Endothelial cell of umbilical vein (primary cell): ENCODE results near the gene GRIA4. TPM values are rescaled to one million over a fixed set of nuclear protein-coding genes. Genes with fewer than 3 reads are reported as not detected.

Experiments used
- BruUV-seq: library from RNA; stranded (reverse); fragments of 400-500 nt; replicated peaks from 2 replicates; lab custom pipeline; 2021; lab: Mats Ljungman, UMichigan
- CTCF ChIA-PET: fragments of 300-600, 350-600 bp; sonication (Branson Sonifier 250); formaldehyde crosslinking; loops from one replicate; lab custom pipeline; 2021; ENCODE audit warnings: antibody characterized with exemption, inconsistent platforms; lab: Charles Lee
- POLR2A ChIA-PET: fragments of 300-600, 350-600 bp; sonication (Branson Sonifier 250); formaldehyde crosslinking; loops from one replicate; lab custom pipeline; 2021; ENCODE audit warnings: antibody characterized with exemption, inconsistent platforms; lab: Charles Lee
- DNase-seq: peaks from one replicate; pipeline ENCODE4 v3.0.0-alpha.2; 2011; ENCODE audit warnings: low read depth, low spot score
- FAIRE-seq: peaks from 2 replicates; lab custom pipeline; 2011; peaks lifted over from hg19 to GRCh38; lab: Jason Lieb, UNC
- H2AFZ ChIP-seq: 2 replicates; pipeline ENCODE4 v1.6.0; 2012; ENCODE audit warnings: low read depth, low read length, control low read depth, inconsistent platforms
- H3K27ac ChIP-seq: 2 replicates; pipeline ENCODE4 v1.5.1; 2011; ENCODE audit warnings: low read depth, mild to moderate bottlenecking, control low read depth, low read length, moderate library complexity; ENCODE audit not compliant: insufficient read depth
- H3K27me3 ChIP-seq, 2 experiments: 2 replicates each; pipeline versions ENCODE4 v1.6.0 to v1.6.1; 2011; ENCODE audit warnings: low read length in 2 of 2, mixed read lengths in 1 of 2; ENCODE audit not compliant: control insufficient read depth in 2 of 2, insufficient read depth in 2 of 2
- H3K36me3 ChIP-seq, 2 experiments: 2 replicates in 1 of 2; 3 replicates in 1 of 2; pipeline ENCODE4 v1.5.1; 2011; ENCODE audit warnings: low read length in 2 of 2, mild to moderate bottlenecking in 1 of 2, moderate library complexity in 1 of 2; ENCODE audit not compliant: control insufficient read depth in 2 of 2, insufficient read depth in 2 of 2; ENCODE audit errors: extremely low read depth in 1 of 2
- H3K4me1 ChIP-seq: 3 replicates; pipeline ENCODE4 v1.5.1; 2011; ENCODE audit warnings: mild to moderate bottlenecking, low read length; ENCODE audit not compliant: control insufficient read depth, insufficient read depth; ENCODE audit errors: extremely low read depth
- H3K4me2 ChIP-seq: 2 replicates; pipeline ENCODE4 v1.6.1; 2011; ENCODE audit warnings: low read length, control low read depth, mixed read lengths; ENCODE audit not compliant: insufficient read depth
- H3K4me3 ChIP-seq, 3 experiments: fragments of 200-600 bp in 1 of 3; sonication (generic), shearing (Covaris generic) in 1 of 3; replicated peaks in 1 of 3; 2 replicates each; pipeline ENCODE4 v1.5.1; 2011 to 2016; ENCODE audit warnings: control low read depth in 3 of 3, low read length in 3 of 3, mild to moderate bottlenecking in 2 of 3, inconsistent platforms in 1 of 3, low read depth in 1 of 3, moderate library complexity in 1 of 3; ENCODE audit not compliant: insufficient read depth in 1 of 3
- H3K79me2 ChIP-seq: 2 replicates; pipeline ENCODE4 v1.6.0; 2012; ENCODE audit warnings: low read length, inconsistent platforms; ENCODE audit not compliant: control insufficient read depth, insufficient read depth
- H3K9ac ChIP-seq: replicated peaks from 2 replicates; pipeline ENCODE3; 2011; ENCODE audit warnings: low read length, control low read depth; ENCODE audit not compliant: insufficient read depth; ENCODE audit errors: extremely low read depth
- H3K9me1 ChIP-seq: replicated peaks from 3 replicates; pipeline ENCODE4 v1.6.0; 2011; ENCODE audit warnings: mild to moderate bottlenecking, low read length; ENCODE audit not compliant: control insufficient read depth, insufficient read depth; ENCODE audit errors: extremely low read depth
- H3K9me3 ChIP-seq: replicated peaks from 2 replicates; pipeline ENCODE4 v1.5.1; 2012; ENCODE audit warnings: low read length, inconsistent platforms; ENCODE audit not compliant: control insufficient read depth, insufficient read depth
- H4K20me1 ChIP-seq: replicated peaks from 2 replicates; pipeline ENCODE3; 2011; ENCODE audit warnings: mild to moderate bottlenecking, low read length; ENCODE audit not compliant: control insufficient read depth, insufficient read depth; ENCODE audit errors: extremely low read depth
- EZH2 ChIP-seq: IDR thresholded peaks from 2 replicates; pipeline ENCODE4 v1.6.1; 2012; ENCODE audit warnings: borderline replicate concordance, low read depth, mild to moderate bottlenecking, moderate library complexity, low read length, inconsistent platforms; ENCODE audit not compliant: severe bottlenecking
- FOS ChIP-seq: IDR thresholded peaks from 2 replicates; pipeline ENCODE4 v1.6.1; 2011; ENCODE audit warnings: mild to moderate bottlenecking, low read length, moderate library complexity, borderline replicate concordance; ENCODE audit not compliant: insufficient read depth
- GATA2 ChIP-seq: IDR thresholded peaks from 2 replicates; pipeline ENCODE4 v1.7.0; 2011; ENCODE audit warnings: low read depth, mild to moderate bottlenecking, moderate library complexity, mixed read lengths, low read length; ENCODE audit not compliant: insufficient read length, insufficient read depth
- JUN ChIP-seq: IDR thresholded peaks from 2 replicates; pipeline ENCODE4 v1.6.1; 2011; ENCODE audit warnings: borderline replicate concordance, low read depth; ENCODE audit not compliant: insufficient read length, insufficient read depth
- MYC ChIP-seq: IDR thresholded peaks from one replicate; pipeline ENCODE4 v1.6.1; 2011; ENCODE audit warnings: mild to moderate bottlenecking, low read depth, low read length
- POLR2A ChIP-seq: IDR thresholded peaks from 2 replicates; pipeline ENCODE4 v1.6.1; 2012; ENCODE audit warnings: low read depth, mild to moderate bottlenecking, control low read depth, low read length
- POLR2AphosphoS5 ChIP-seq: IDR thresholded peaks from 2 replicates; pipeline ENCODE4 v1.6.1; 2012; ENCODE audit warnings: low read depth, mild to moderate bottlenecking, control low read depth, low read length, moderate library complexity; ENCODE audit not compliant: insufficient read depth
- dilution Hi-C: fragments of 300-500 bp; cut with MboI; formaldehyde crosslinking; loops from one replicate; pipeline ENCODE4 v1.15.0; 2019; ENCODE audit warnings: low sequenced_read_pairs; ENCODE audit not compliant: extremely low pct_ligation_motif_present
- intact Hi-C: fragments of 100-400 bp; cut with micrococcal nuclease; formaldehyde crosslinking; loops from one replicate; pipeline ENCODE4 v1.10.0; 2022
- polyA plus RNA-seq, 4 experiments: library from polyadenylated mRNA; depleted of rRNA in 3 of 4; stranded (reverse) in 3 of 4; unstranded in 1 of 4; fragments of >200 nt; gene quantifications; 2 replicates each; pipeline versions ENCODE4 v1.2.1 to v1.2.3, GENCODE V29; 2011 to 2012; ENCODE audit warnings: missing spikeins in 1 of 4
- total RNA-seq: library from RNA; stranded (reverse); gene quantifications from 2 replicates; pipeline ENCODE4 v1.2.3, GENCODE V29; 2021
- TF ChIP-seq, protein P1 (sequence below): IDR thresholded peaks from 2 replicates; pipeline ENCODE4 v1.6.1; 2011; ENCODE audit not compliant: insufficient read depth, insufficient read length
- TF ChIP-seq, protein P2 (sequence below), 2 donors: IDR thresholded peaks; 1 replicate in 1 of 2; 2 replicates in 1 of 2; pipeline ENCODE4 v1.5.1; 2011; ENCODE audit warnings: low read length in 2 of 2, mild to moderate bottlenecking in 2 of 2, moderate library complexity in 2 of 2, control low read depth in 1 of 2, inconsistent platforms in 1 of 2, low read depth in 1 of 2; ENCODE audit not compliant: insufficient read depth in 1 of 2; ENCODE audit errors: extremely low read depth in 1 of 2

The GRIA4 gene
- total and polyA plus RNA-seq, 2 donors (not counting 3 experiments of a cell fraction or from before 2014, with no cell fraction given) = not detected

DNA sequence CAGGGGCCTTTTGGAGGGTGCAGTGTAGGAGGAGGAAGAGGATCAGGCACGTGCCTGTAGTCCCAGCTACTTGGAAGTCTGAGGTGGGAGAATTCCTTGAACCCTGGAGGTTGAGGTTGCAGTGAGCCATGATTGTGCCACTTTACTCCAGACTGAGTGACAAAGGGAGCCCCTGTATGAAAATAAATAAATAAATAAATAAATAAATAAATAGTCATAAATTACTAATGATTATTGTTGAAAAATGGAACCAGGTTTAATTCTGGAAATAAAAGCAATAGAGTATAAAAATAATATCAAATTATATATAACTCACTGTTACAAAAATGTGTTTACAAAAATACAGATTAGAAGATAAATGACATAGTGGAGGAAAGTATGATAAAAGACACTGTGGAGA, 37.9 kb downstream of the GRIA4 start:
- BruUV-seq = no TSS peak
- Histone ChIP-seq H2AFZ (no peak overlapping the region), H3K27ac (no peak overlapping the region), H3K79me2 (no peaks in the 10 kb centered on the region), H3K36me3 (no peaks in the 10 kb centered on the region), H3K9me1 (no peaks in the 10 kb centered on the region), H3K9ac (no peak overlapping the region), H3K4me2 (no peak overlapping the region), H3K4me3 (no peak overlapping the region), H3K9me3 (no peaks in the 10 kb centered on the region), H3K27me3 (no peaks in the 10 kb centered on the region), H4K20me1 (no peaks in the 10 kb centered on the region), H3K4me1 (no peaks in the 10 kb centered on the region)
- ChIA-PET POLR2A (no interaction called here), CTCF (interaction anchor here (1.4 kb wide), 1 partner anchor 700 kb away, joined by 3 read pairs; no protein-coding TSS in a partner anchor)
- intact Hi-C loops = no loop called here
- FAIRE-seq (no peak), DNase-seq (no peak)
- TF ChIP-seq GATA2 = no peak
- TF ChIP-seq, protein P1, sequence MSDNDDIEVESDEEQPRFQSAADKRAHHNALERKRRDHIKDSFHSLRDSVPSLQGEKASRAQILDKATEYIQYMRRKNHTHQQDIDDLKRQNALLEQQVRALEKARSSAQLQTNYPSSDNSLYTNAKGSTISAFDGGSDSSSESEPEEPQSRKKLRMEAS = no peak
- TF ChIP-seq POLR2AphosphoS5 = no peak
- TF ChIP-seq FOS = no peak
- no peak for TF ChIP-seq MYC
- dilution Hi-C loops = no loop called here

DNA sequence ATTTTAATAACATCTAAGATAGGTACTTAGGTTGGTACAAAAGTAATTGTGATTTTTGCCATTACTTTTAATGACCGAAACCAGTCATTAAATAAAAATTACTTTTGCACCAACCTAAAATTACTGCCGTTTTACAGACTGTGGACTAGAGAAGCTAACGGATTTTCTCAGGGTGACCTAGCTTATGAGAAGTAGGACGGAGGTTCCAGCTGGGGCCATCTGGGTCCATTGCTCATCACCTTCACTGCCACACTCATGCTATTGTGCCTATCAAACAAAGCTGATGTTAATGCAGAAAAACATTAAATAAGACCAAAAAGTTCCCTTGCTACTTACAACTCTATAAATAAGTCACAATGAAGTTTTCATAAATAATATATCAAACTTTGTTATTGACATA, 38.9 kb downstream of the GRIA4 start:
- intact Hi-C loops = no loop called here
- CTCF ChIA-PET = no interaction called here
- no peak for FAIRE-seq

More for the DNA sequence above, 38.9 kb downstream of the GRIA4 start:
- TF ChIP-seq EZH2 = no peak
- no peak for TF ChIP-seq MYC
- TF ChIP-seq, protein P2, sequence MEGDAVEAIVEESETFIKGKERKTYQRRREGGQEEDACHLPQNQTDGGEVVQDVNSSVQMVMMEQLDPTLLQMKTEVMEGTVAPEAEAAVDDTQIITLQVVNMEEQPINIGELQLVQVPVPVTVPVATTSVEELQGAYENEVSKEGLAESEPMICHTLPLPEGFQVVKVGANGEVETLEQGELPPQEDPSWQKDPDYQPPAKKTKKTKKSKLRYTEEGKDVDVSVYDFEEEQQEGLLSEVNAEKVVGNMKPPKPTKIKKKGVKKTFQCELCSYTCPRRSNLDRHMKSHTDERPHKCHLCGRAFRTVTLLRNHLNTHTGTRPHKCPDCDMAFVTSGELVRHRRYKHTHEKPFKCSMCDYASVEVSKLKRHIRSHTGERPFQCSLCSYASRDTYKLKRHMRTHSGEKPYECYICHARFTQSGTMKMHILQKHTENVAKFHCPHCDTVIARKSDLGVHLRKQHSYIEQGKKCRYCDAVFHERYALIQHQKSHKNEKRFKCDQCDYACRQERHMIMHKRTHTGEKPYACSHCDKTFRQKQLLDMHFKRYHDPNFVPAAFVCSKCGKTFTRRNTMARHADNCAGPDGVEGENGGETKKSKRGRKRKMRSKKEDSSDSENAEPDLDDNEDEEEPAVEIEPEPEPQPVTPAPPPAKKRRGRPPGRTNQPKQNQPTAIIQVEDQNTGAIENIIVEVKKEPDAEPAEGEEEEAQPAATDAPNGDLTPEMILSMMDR (IDR thresholded peaks at IDR 0.05; ENCODE audit: extremely low read depth in 1 of 2, insufficient read depth in 1 of 2, low read depth in 1 of 2, low read length in 2 of 2) = no peak
- TF ChIP-seq POLR2AphosphoS5 = no peak
- no peak for TF ChIP-seq JUN
- TF ChIP-seq FOS = no peak
- TF ChIP-seq, protein P1 = no peak
- TF ChIP-seq GATA2 = no peak
- no peak for TF ChIP-seq POLR2A
- POLR2A ChIA-PET = no interaction called here
- Histone ChIP-seq H4K20me1 (no peaks in the 10 kb centered on the region), H3K9ac (no peak overlapping the region), H3K9me3 (no peaks in the 10 kb centered on the region), H3K4me1 (no peaks in the 10 kb centered on the region), H3K4me2 (no peak overlapping the region), H3K9me1 (no peaks in the 10 kb centered on the region), H3K36me3 (no peaks in the 10 kb centered on the region), H2AFZ (no peak overlapping the region), H3K27me3 (no peaks in the 10 kb centered on the region), H3K79me2 (no peaks in the 10 kb centered on the region), H3K4me3 (no peak overlapping the region), H3K27ac (no peak overlapping the region)
- dilution Hi-C loops = no loop called here
- no TSS peak for BruUV-seq
- no peak for DNase-seq
